HG02588 (cell line): ENCODE data around the gene ZNF584.
A peak's percentile ranks its signal among the peaks of the same experiment; 100 is the strongest.

Experiments used
- ATAC-seq: cut with Tn5 transposase; IDR thresholded peaks from one replicate; pipeline ENCODE4 v1.9.1; 2021; ENCODE audit warnings: mild to moderate bottlenecking, moderate library complexity; ENCODE audit not compliant: unreplicated experiment

ZNF584 gene

GRCh38 chr19:58385891-58386575 lies 22.4 kb upstream of the ZNF584 start:
- peak; percentile 5 for ATAC-seq

GRCh38 chr19:58386576-58387337 lies 21.7 kb upstream of the ZNF584 start, which contains the start of gene RPS5:
TSS of gene RPS5 (plus strand) at chr19:58387269. CDS start at chr19:58388138, 869 bp downstream.
- ATAC-seq = peak; percentile 77

GRCh38 chr19:58387338-58388174 lies 20.9 kb upstream of the ZNF584 start:
- ATAC-seq = no peak

- no peak for ATAC-seq
These were observed 20.3 kb upstream of the ZNF584 start for GRCh38 chr19:58388175-58388526.

- no peak for ATAC-seq
These were observed 15.3 kb upstream of the ZNF584 start for GRCh38 chr19:58392945-58393724.

GRCh38 chr19:58393725-58394033 lies 14.8 kb upstream of the ZNF584 start:
- no peak for ATAC-seq

GRCh38 chr19:58394821-58395219 lies 13.6 kb upstream of the ZNF584 start:
- no peak for ATAC-seq

- no peak for ATAC-seq
These were observed 13.1 kb upstream of the ZNF584 start, which contains the start of gene RNF225 for GRCh38 chr19:58395220-58395978. TSS of gene RNF225 (plus strand) at chr19:58395656. CDS start at chr19:58396090, 434 bp downstream.

- no peak for ATAC-seq
These were observed 12.3 kb upstream of the ZNF584 start for GRCh38 chr19:58395979-58396627.

- no peak for ATAC-seq
These were observed 11.5 kb upstream of the ZNF584 start for GRCh38 chr19:58396691-58397532.

GRCh38 chr19:58397533-58398037 lies 10.9 kb upstream of the ZNF584 start:
- ATAC-seq = no peak

- no peak for ATAC-seq
These were observed 10.4 kb upstream of the ZNF584 start for GRCh38 chr19:58398087-58398486.

GRCh38 chr19:58398545-58398944 lies 9.9 kb upstream of the ZNF584 start:
- ATAC-seq = no peak

- ATAC-seq = no peak
These were observed 8.5 kb upstream of the ZNF584 start for GRCh38 chr19:58399903-58400302.

- no peak for ATAC-seq
These were observed 8.0 kb upstream of the ZNF584 start for GRCh38 chr19:58400316-58400915.

- peak; percentile 96 for ATAC-seq
These were observed 7.3 kb upstream of the ZNF584 start for GRCh38 chr19:58400916-58401839.

- no peak for ATAC-seq
These were observed 6.5 kb upstream of the ZNF584 start for GRCh38 chr19:58401840-58402421.
